ENCODE data around the gene PTP4A1. TPM values are rescaled to one million over a fixed set of nuclear protein-coding genes. Genes with fewer than 3 reads are reported as not detected.
A peak's percentile ranks its signal among the peaks of the same experiment; 100 is the strongest.

PTP4A1 gene
- total and polyA plus RNA-seq, 2 of the 13 experiments (the other 11 are each of a cell fraction or from before 2014, with no cell fraction given), result 141 to 376 TPM

DNA sequence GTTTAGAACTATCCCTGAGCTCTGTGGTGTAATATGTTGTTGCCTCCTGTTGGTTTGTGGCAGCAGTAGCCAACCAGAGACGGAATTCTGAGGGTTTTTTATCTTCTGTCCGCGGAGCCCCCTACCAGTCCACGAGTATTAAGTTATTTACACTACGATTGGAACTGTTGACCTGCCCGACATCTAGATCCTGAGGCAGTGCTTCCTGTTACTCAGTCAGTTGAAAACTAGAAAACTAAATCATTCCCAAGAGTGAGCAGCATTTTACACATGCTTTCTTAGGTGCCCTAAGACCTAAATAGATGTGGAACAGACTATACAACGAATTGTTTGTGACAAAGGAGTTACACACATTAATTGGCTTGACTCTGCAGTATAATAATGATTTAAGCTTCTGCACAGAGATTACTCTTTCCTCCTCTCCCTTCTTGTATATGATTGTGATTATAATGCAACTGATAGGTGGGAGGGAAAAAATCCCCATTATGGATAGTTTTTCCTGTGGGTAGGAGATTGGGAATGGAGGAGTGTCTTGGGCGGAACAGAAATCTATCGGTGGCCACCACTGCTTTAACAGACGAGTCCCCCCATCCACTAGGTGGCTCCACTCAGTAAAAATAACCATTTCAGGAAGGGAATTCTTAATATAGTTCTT, 1.7 kb downstream of the PTP4A1 start (continued):
- TF ChIP-seq NPAS2 (CRISPR knock-in tag; IDR thresholded peaks at IDR 0.05; ENCODE audit: borderline replicate concordance), result no peak
- no peak for TF ChIP-seq SP2 (CRISPR knock-in tag; IDR thresholded peaks at IDR 0.05)
- no peak for TF ChIP-seq ZNF660 (CRISPR knock-in tag; IDR thresholded peaks at IDR 0.05; ENCODE audit: borderline replicate concordance, low read depth)
- TF ChIP-seq, protein P1, sequence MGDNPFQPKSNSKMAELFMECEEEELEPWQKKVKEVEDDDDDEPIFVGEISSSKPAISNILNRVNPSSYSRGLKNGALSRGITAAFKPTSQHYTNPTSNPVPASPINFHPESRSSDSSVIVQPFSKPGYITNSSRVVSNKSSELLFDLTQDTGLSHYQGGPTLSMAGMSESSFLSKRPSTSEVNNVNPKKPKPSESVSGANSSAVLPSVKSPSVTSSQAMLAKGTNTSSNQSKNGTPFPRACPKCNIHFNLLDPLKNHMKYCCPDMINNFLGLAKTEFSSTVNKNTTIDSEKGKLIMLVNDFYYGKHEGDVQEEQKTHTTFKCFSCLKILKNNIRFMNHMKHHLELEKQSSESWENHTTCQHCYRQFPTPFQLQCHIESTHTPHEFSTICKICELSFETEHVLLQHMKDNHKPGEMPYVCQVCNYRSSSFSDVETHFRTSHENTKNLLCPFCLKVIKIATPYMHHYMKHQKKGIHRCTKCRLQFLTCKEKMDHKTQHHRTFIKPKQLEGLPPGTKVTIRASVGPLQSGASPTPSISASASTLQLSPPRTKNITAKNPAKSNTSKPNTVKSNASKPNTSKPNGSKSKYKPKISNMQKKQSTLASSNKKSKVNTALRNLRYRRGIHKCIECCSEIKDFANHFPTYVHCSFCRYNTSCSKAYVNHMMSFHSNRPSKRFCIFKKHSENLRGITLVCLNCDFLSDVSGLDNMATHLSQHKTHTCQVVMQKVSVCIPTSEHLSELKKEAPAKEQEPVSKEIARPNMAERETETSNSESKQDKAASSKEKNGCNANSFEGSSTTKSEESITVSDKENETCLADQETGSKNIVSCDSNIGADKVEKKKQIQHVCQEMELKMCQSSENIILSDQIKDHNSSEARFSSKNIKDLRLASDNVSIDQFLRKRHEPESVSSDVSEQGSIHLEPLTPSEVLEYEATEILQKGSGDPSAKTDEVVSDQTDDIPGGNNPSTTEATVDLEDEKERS (CRISPR knock-in tag; IDR thresholded peaks at IDR 0.05), result no peak; the same call in 1 of the 2 replicates
- TF ChIP-seq, protein P2, sequence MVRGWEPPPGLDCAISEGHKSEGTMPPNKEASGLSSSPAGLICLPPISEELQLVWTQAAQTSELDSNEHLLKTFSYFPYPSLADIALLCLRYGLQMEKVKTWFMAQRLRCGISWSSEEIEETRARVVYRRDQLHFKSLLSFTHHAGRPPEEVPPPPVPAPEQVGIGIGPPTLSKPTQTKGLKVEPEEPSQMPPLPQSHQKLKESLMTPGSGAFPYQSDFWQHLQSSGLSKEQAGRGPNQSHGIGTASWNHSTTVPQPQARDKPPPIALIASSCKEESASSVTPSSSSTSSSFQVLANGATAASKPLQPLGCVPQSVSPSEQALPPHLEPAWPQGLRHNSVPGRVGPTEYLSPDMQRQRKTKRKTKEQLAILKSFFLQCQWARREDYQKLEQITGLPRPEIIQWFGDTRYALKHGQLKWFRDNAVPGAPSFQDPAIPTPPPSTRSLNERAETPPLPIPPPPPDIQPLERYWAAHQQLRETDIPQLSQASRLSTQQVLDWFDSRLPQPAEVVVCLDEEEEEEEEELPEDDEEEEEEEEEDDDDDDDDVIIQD (CRISPR knock-in tag; IDR thresholded peaks at IDR 0.05; ENCODE audit: low read depth), result peak; percentile 98; the same call in 1 of the 2 replicates
- peak; percentile 59 for TF ChIP-seq TARDBP (CRISPR knock-in tag; IDR thresholded peaks at IDR 0.05)
- TF ChIP-seq, protein P3, sequence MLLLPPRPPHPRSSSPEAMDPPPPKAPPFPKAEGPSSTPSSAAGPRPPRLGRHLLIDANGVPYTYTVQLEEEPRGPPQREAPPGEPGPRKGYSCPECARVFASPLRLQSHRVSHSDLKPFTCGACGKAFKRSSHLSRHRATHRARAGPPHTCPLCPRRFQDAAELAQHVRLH (CRISPR knock-in tag; IDR thresholded peaks at IDR 0.05; ENCODE audit: borderline replicate concordance, low read depth), result no peak
- no peak; the same call in 1 of the 2 replicates for TF ChIP-seq MIER3 (CRISPR knock-in tag; IDR thresholded peaks at IDR 0.05; ENCODE audit: borderline replicate concordance)
- TF ChIP-seq MXI1 (IDR thresholded peaks at IDR 0.05; ENCODE audit: borderline replicate concordance, low read depth, low read length), result no peak; the same call in 2 of the 3 replicates
- TF ChIP-seq ATF7-NPFF (CRISPR knock-in tag; IDR thresholded peaks at IDR 0.05; ENCODE audit: low read depth), result no peak
- no peak for TF ChIP-seq FOXC1 (CRISPR knock-in tag; IDR thresholded peaks at IDR 0.05; ENCODE audit: borderline replicate concordance)
- TF ChIP-seq, protein P4, sequence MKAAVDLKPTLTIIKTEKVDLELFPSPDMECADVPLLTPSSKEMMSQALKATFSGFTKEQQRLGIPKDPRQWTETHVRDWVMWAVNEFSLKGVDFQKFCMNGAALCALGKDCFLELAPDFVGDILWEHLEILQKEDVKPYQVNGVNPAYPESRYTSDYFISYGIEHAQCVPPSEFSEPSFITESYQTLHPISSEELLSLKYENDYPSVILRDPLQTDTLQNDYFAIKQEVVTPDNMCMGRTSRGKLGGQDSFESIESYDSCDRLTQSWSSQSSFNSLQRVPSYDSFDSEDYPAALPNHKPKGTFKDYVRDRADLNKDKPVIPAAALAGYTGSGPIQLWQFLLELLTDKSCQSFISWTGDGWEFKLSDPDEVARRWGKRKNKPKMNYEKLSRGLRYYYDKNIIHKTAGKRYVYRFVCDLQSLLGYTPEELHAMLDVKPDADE (CRISPR knock-in tag; IDR thresholded peaks at IDR 0.05), result no peak
- TF ChIP-seq PHF8 (CRISPR knock-in tag; IDR thresholded peaks at IDR 0.05), result no peak
- TF ChIP-seq ZBTB21 (CRISPR knock-in tag; IDR thresholded peaks at IDR 0.05), result no peak
- TF ChIP-seq, protein P5, sequence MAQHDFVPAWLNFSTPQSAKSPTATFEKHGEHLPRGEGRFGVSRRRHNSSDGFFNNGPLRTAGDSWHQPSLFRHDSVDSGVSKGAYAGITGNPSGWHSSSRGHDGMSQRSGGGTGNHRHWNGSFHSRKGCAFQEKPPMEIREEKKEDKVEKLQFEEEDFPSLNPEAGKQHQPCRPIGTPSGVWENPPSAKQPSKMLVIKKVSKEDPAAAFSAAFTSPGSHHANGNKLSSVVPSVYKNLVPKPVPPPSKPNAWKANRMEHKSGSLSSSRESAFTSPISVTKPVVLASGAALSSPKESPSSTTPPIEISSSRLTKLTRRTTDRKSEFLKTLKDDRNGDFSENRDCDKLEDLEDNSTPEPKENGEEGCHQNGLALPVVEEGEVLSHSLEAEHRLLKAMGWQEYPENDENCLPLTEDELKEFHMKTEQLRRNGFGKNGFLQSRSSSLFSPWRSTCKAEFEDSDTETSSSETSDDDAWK (CRISPR knock-in tag; IDR thresholded peaks at IDR 0.05), result no peak
- TF ChIP-seq, protein P6, sequence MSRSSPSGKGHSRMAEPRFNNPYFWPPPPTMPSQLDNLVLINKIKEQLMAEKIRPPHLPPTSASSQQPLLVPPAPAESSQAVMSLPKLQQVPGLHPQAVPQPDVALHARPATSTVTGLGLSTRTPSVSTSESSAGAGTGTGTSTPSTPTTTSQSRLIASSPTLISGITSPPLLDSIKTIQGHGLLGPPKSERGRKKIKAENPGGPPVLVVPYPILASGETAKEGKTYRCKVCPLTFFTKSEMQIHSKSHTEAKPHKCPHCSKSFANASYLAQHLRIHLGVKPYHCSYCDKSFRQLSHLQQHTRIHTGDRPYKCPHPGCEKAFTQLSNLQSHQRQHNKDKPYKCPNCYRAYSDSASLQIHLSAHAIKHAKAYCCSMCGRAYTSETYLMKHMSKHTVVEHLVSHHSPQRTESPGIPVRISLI (CRISPR knock-in tag; IDR thresholded peaks at IDR 0.05; ENCODE audit: borderline replicate concordance), result peak; percentile 47; the same call in 1 of the 2 replicates
- no peak for TF ChIP-seq CENPT (CRISPR knock-in tag; IDR thresholded peaks at IDR 0.05; ENCODE audit: low read depth)
- no peak for TF ChIP-seq RFXANK (CRISPR knock-in tag; IDR thresholded peaks at IDR 0.05)
- TF ChIP-seq, protein P7, sequence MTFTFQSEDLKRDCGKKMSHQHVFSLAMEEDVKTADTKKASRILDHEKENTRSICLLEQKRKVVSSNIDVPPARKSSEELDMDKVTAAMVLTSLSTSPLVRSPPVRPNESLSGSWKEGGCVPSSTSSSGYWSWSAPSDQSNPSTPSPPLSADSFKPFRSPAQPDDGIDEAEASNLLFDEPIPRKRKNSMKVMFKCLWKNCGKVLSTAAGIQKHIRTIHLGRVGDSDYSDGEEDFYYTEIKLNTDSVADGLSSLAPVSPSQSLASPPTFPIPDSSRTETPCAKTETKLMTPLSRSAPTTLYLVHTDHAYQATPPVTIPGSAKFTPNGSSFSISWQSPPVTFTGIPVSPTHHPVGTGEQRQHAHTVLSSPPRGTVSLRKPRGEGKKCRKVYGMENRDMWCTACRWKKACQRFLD (CRISPR knock-in tag; IDR thresholded peaks at IDR 0.05; ENCODE audit: borderline replicate concordance), result no peak
